Glomerular endothelial cell (primary cell): ENCODE results near the gene CASP3. TPM values are rescaled to one million over a fixed set of nuclear protein-coding genes. Genes with fewer than 3 reads are reported as not detected.

Experiments used
- DNase-seq: peaks from one replicate; pipeline ENCODE4 v3.0.0-alpha.2; 2011; ENCODE audit warnings: low read depth, low spot score; ENCODE audit errors: extremely low read depth
- total RNA-seq: library from RNA; depleted of rRNA; stranded (reverse); fragments of >200 nt; gene quantifications from 2 replicates; pipeline ENCODE4 v1.2.3, GENCODE V29; 2015

The CASP3 gene
- 36.4 and 40.6 TPM in 2 replicates for total RNA-seq

GRCh38 chr4:184649026-184649970 lies at the start of gene CASP3, which contains the start of gene PRIMPOL:
Gene CASP3 (minus strand): TSS chr4:184649447. CDS start chr4:184638453, 10,994 bp downstream.
Gene PRIMPOL (plus strand): TSS chr4:184649738. CDS start chr4:184657141, 7,403 bp downstream.
- DNase-seq, result no peak

- no peak for DNase-seq
These were observed 48.7 kb upstream of the CASP3 start for GRCh38 chr4:184697956-184698355.

- DNase-seq, result no peak
These were observed 46.1 kb upstream of the CASP3 start for GRCh38 chr4:184695178-184695896.

GRCh38 chr4:184694412-184694956 lies 45.2 kb upstream of the CASP3 start:
- no peak for DNase-seq

- DNase-seq, result no peak
These were observed 43.8 kb upstream of the CASP3 start for GRCh38 chr4:184693056-184693455.

- no peak for DNase-seq
These were observed 40.4 kb upstream of the CASP3 start for GRCh38 chr4:184689681-184690080.

GRCh38 chr4:184688447-184688846 lies 39.2 kb upstream of the CASP3 start:
- DNase-seq, result peak; percentile 85

- no peak for DNase-seq
These were observed 38.8 kb upstream of the CASP3 start for GRCh38 chr4:184688005-184688404.

- DNase-seq, result no peak
These were observed 35.4 kb upstream of the CASP3 start for GRCh38 chr4:184684491-184685189.

GRCh38 chr4:184681916-184682315 lies 32.7 kb upstream of the CASP3 start:
- no peak for DNase-seq

GRCh38 chr4:184680698-184681097 lies 31.5 kb upstream of the CASP3 start:
- DNase-seq, result no peak

GRCh38 chr4:184675821-184676492 lies 26.7 kb upstream of the CASP3 start:
- no peak for DNase-seq

GRCh38 chr4:184675018-184675417 lies 25.8 kb upstream of the CASP3 start:
- no peak for DNase-seq

GRCh38 chr4:184674011-184674410 lies 24.8 kb upstream of the CASP3 start:
- DNase-seq, result no peak

GRCh38 chr4:184672741-184673140 lies 23.5 kb upstream of the CASP3 start:
- DNase-seq, result no peak

GRCh38 chr4:184671101-184671500 lies 21.9 kb upstream of the CASP3 start:
- DNase-seq, result no peak

GRCh38 chr4:184669251-184669650 lies 20.0 kb upstream of the CASP3 start:
- DNase-seq, result no peak

GRCh38 chr4:184668511-184669114 lies 19.4 kb upstream of the CASP3 start:
- DNase-seq, result no peak

- no peak for DNase-seq
These were observed 18.8 kb upstream of the CASP3 start for GRCh38 chr4:184668096-184668495.

GRCh38 chr4:184666670-184667069 lies 17.4 kb upstream of the CASP3 start:
- no peak for DNase-seq
